ENCODE results near the gene FALEC.

The FALEC gene

DNA sequence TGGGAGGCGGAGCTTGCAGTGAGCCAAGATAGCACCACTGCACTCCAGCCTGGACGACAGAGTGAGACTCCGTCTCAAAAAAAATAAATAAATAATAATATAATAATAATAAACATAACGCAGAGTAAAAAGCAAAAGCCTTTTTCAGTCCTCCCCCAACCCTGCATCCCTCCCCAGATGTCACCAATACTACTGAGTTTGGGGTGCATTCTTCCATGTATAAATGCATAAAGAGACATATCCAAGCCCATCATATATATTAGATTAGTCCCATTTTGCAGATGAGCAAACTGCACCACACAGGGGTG lies 32.7 kb downstream of the FALEC start:
- TF ChIP-seq CTCF (IDR thresholded peaks at IDR 0.05; ENCODE audit: low read depth, low read length) = no peak
- no peak for DNase-seq (ENCODE audit: low read depth in 2 of 2)
- peak overlapping the region; percentile 46 to 57 for H3K4me3 ChIP-seq (replicated peaks in 1 of 2; ENCODE audit: low read depth in 2 of 2, low read length in 2 of 2)

DNA sequence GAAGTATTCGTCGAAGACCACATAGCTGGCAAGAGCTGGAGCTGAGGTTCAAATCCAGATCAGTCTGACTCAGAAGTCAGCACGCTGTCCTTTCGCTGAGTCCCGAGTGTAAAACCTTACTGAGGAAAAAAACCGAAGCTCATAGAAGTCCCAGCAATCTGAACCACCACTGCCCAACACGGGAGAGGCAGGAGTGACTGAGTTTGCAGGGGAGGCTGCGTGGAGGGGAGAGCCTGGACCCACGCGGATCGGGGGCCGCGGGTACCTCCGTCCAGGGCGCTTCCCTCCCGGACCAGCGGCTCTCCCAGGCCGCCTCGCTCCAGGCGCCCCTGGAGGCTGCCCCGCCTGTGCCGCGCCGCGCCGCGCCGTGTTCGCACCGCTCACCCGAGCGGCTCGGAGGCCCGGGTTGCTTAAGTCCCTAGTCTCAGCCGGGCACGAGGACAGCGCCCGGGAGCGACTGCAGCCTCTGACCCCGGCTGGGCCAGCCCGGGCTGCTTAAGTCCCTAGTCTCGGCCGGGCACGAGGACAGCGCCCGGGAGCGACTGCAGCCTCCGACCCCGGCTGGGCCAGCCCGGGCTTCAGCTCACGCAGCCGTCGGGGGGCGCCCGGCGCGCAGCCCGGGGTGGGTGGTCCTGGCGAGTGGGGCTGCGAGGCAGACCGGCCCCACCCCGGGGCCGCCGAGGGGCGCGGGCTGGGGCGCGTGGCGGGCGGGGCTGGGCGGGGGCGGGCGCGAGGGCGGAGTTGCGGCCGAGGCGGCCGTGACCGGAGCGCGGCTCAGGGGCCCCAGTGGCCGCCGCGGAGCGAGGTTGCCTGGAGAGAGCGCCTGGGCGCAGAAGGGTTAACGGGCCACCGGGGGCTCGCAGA lies 33.3 kb downstream of the FALEC start, which contains the start of gene ADAMTSL4:
Gene ADAMTSL4, plus strand, starts transcription at position 777 of the 864 bp plus-strand sequence. CDS start 2,881 bp downstream, outside the sequence.
- H3K4me3 ChIP-seq (replicated peaks in 1 of 2; ENCODE audit: low read depth in 2 of 2, low read length in 2 of 2) = peak within 1 kb of the TSS; percentile 50 to 57
- no peak for TF ChIP-seq CTCF (IDR thresholded peaks at IDR 0.05; ENCODE audit: low read depth, low read length)
- peak; percentile 81 to 86 for DNase-seq (ENCODE audit: low read depth in 2 of 2)

GRCh38 chr1:150549496-150550221 lies 34.1 kb downstream of the FALEC start:
- no peak for DNase-seq (ENCODE audit: low read depth in 2 of 2)
- H3K4me3 ChIP-seq (replicated peaks in 1 of 2; ENCODE audit: low read depth in 2 of 2, low read length in 2 of 2) = peak overlapping the region; percentile 50 to 57
- TF ChIP-seq CTCF (IDR thresholded peaks at IDR 0.05; ENCODE audit: low read depth, low read length) = peak; percentile 3

GRCh38 chr1:150550222-150551050 lies 34.9 kb downstream of the FALEC start:
- DNase-seq (ENCODE audit: low read depth in 2 of 2) = peak in 1 of 2 donors; percentile 52
- no peak for TF ChIP-seq CTCF (IDR thresholded peaks at IDR 0.05; ENCODE audit: low read depth, low read length)
- peak overlapping the region; percentile 50 to 57 for H3K4me3 ChIP-seq (replicated peaks in 1 of 2; ENCODE audit: low read depth in 2 of 2, low read length in 2 of 2)

DNA sequence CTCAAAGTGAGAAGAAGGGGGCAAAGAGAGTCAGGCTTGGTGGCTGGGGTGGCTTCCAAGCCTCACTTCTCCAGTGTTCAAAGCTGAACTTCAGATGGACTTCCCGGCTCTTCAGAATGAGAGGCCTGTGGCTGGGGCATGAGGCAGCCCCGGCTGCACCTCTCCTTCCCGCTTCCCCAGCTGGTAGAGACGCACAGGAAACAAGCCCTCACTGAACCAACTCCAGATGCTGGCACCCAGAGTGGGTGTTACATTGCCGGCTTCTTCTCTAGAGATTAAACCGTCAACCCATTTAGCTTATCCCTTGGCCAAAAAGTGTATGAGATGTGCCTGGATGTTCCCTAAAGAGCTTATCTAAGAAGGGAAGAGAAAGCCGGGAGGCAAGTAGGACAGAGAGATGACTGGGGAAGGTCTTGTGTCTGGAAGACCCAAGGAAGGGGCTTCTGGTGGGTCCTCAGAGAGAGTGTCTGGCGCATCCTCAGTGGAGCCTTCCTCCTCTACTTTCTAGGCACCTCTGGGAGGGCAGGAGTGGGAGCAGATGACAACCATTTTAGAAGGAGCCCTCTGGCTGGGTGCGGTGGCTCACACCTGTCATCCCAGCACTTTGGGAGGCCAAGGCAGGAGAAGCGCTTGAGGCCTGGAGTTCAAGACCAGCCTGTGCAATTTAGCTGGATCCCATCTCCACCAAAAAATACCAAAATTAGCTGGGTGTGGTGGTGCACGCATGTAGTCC lies 35.7 kb downstream of the FALEC start:
- H3K4me3 ChIP-seq (replicated peaks in 1 of 2; ENCODE audit: low read depth in 2 of 2, low read length in 2 of 2) = no peak overlapping the region
- no peak for TF ChIP-seq CTCF (IDR thresholded peaks at IDR 0.05; ENCODE audit: low read depth, low read length)
- no peak for DNase-seq (ENCODE audit: low read depth in 2 of 2)

DNA sequence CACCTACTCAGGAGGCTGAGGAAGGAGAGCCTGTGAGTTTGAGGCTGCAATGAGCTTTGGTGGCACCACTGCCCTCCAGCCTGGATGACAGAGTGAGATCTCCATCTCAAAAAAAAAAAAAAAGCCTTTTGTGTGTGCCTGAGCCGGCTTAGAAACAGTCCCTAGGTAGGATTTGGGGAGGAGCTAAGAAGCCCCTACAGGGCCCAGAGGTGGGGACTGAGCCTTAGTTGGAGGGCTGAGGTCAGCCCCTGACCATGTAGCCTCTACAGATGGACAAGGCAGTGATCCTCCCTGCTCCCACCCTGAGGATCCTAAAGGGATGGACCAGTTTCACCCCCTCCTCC lies 36.2 kb downstream of the FALEC start:
- no peak overlapping the region for H3K4me3 ChIP-seq (replicated peaks in 1 of 2; ENCODE audit: low read depth in 2 of 2, low read length in 2 of 2)
- no peak for TF ChIP-seq CTCF (IDR thresholded peaks at IDR 0.05; ENCODE audit: low read depth, low read length)
- DNase-seq (ENCODE audit: low read depth in 2 of 2) = no peak

Measured in cardiac fibroblast (primary cell).